OCI-LY1 (cell line): ENCODE results near the gene LGSN.

Experiments
- H2AFZ ChIP-seq: fragments of 200-600 bp; sonication (generic), shearing (Covaris generic); 2 replicates; pipeline ENCODE4 v1.6.0; 2014; ENCODE audit warnings: antibody characterized with exemption, mild to moderate bottlenecking, low read length
- H3F3A ChIP-seq: fragments of 200-600 bp; sonication (generic), shearing (Covaris generic); 2 replicates; pipeline ENCODE4 v1.6.0; 2014; ENCODE audit warnings: mild to moderate bottlenecking, antibody characterized with exemption, low read length, moderate library complexity; ENCODE audit not compliant: insufficient read depth
- H3K27ac ChIP-seq: fragments of 200-600 bp; sonication (generic); 2 replicates; pipeline ENCODE4 v1.5.1; 2014; ENCODE audit warnings: low read length, mixed run types, mild to moderate bottlenecking, low read depth; ENCODE audit not compliant: poor library complexity, severe bottlenecking
- H3K27me3 ChIP-seq: fragments of 200-600 bp; sonication (generic); 2 replicates; pipeline ENCODE4 v1.6.0; 2014; ENCODE audit warnings: antibody characterized with exemption, mild to moderate bottlenecking, low read length, moderate library complexity; ENCODE audit not compliant: insufficient read depth
- H3K36me3 ChIP-seq: fragments of 200-600 bp; sonication (generic); 2 replicates; pipeline ENCODE4 v1.6.1; 2014; ENCODE audit warnings: mild to moderate bottlenecking, antibody characterized with exemption, low read length, moderate library complexity, mixed read lengths; ENCODE audit not compliant: insufficient read depth
- H3K4me1 ChIP-seq: fragments of 200-600 bp; sonication (generic); 2 replicates; pipeline ENCODE4 v1.5.1; 2014; ENCODE audit warnings: mild to moderate bottlenecking, low read length, moderate library complexity; ENCODE audit not compliant: insufficient read depth, severe bottlenecking
- H3K4me2 ChIP-seq: fragments of 200-600 bp; sonication (generic), shearing (Covaris generic); 2 replicates; pipeline ENCODE4 v1.6.1; 2014; ENCODE audit warnings: low read length
- H3K4me3 ChIP-seq: fragments of 200-600 bp; sonication (generic); 2 replicates; pipeline ENCODE4 v1.5.1; 2014; ENCODE audit warnings: low read length, low read depth, mild to moderate bottlenecking, mixed read lengths; ENCODE audit not compliant: poor library complexity, severe bottlenecking
- H3K79me2 ChIP-seq: fragments of 200-600 bp; shearing (Covaris generic); 2 replicates; pipeline ENCODE4 v1.6.1; 2016; ENCODE audit warnings: mixed run types, low read length, mixed read lengths; ENCODE audit not compliant: insufficient read depth
- H3K9ac ChIP-seq: fragments of 200-600 bp; sonication (generic), shearing (Covaris generic); 2 replicates; pipeline ENCODE4 v1.6.1; 2014; ENCODE audit warnings: mild to moderate bottlenecking, low read length, mixed read lengths
- H3K9me2 ChIP-seq: fragments of 200-600 bp; sonication (generic), shearing (Covaris generic); 2 replicates; pipeline ENCODE4 v1.6.1; 2014; ENCODE audit warnings: low read depth, mild to moderate bottlenecking, low read length, mixed read lengths
- H3K9me3 ChIP-seq: fragments of 200-600 bp; shearing (Covaris generic); 2 replicates; pipeline ENCODE4 v1.6.1; 2014; ENCODE audit warnings: low read length, mixed read lengths
- H4K20me1 ChIP-seq: fragments of 200-600 bp; sonication (generic), shearing (Covaris generic); 2 replicates; pipeline ENCODE4 v1.6.0; 2016; ENCODE audit warnings: mild to moderate bottlenecking, low read length; ENCODE audit not compliant: insufficient read depth
- CTCF ChIP-seq: fragments of 200-600 bp; sonication (generic), shearing (Covaris generic); IDR thresholded peaks from 2 replicates; pipeline ENCODE4 v1.5.1; 2017; ENCODE audit warnings: mild to moderate bottlenecking, antibody characterized with exemption, low read length, moderate library complexity, mixed read lengths
- EZH2 ChIP-seq: fragments of 200-600 bp; sonication (generic), shearing (Covaris generic); IDR thresholded peaks from 2 replicates; pipeline ENCODE4 v1.8.0; 2017; ENCODE audit warnings: borderline replicate concordance, mixed run types, mild to moderate bottlenecking, antibody characterized with exemption, low read length, moderate library complexity, mixed read lengths

Gene LGSN

DNA sequence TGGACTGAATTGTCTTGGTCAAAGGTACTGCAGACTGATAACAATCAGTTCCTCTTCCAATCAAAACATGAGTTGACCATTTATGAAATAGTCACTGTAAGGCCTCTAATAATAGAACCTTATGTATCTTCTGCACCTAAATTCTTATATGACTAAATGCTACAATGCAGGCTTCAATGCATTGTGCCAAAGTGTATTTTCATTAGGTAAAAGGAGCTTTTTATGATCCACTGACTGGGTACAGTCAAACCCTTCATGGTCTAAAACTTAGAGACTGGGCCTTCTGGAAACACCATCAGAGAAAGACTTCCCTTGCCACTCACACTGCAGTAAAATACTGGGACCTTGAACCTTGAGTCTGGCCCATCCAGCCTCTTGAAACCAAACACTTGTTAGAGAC, 16.3 kb downstream of the LGSN start:
- no peaks in the 10 kb centered on the region for H3K9me2 ChIP-seq

DNA sequence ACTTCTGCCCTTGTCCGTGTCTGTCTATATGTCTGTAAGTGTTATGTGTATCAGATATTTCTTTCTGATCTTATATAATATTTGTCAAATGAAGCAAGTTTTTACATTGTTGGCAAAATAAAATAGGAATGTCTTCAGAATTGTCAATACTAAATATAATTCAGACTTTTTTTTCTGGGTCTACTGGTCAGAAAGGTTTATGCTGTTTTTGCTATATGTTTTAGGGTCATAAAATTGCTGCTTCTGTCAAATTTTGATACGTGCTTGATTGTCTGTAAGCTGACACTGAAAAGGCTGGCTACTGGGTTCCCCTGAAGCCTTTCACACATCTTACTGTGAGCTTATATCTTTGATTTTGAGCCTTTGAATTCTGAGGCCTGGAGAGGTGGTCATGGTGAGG, 20.1 kb downstream of the LGSN start:
- H3K9me2 ChIP-seq, result no peaks in the 10 kb centered on the region
- no peaks in the 10 kb centered on the region for H3K36me3 ChIP-seq
- H3K4me1 ChIP-seq, result no peaks in the 10 kb centered on the region
- no peak overlapping the region for H2AFZ ChIP-seq
- no peak overlapping the region for H3K4me3 ChIP-seq
- H3K9me3 ChIP-seq, result no peaks in the 10 kb centered on the region
- no peak overlapping the region for H3K9ac ChIP-seq
- H4K20me1 ChIP-seq, result no peaks in the 10 kb centered on the region
- no peaks in the 10 kb centered on the region for H3F3A ChIP-seq
- no peaks in the 10 kb centered on the region for H3K79me2 ChIP-seq
- H3K4me2 ChIP-seq, result no peak overlapping the region
- no peaks in the 10 kb centered on the region for H3K27me3 ChIP-seq
- TF ChIP-seq CTCF, result no peak
- no peak for TF ChIP-seq EZH2
- no peak overlapping the region for H3K27ac ChIP-seq

More for the DNA sequence above, 16.3 kb downstream of the LGSN start:
- Histone ChIP-seq H2AFZ (no peak overlapping the region), H3K4me3 (no peak overlapping the region), H3K4me2 (no peak overlapping the region), H3K27me3 (no peaks in the 10 kb centered on the region), H3K9me3 (no peaks in the 10 kb centered on the region), H3K27ac (no peak overlapping the region), H3F3A (no peaks in the 10 kb centered on the region), H3K4me1 (no peaks in the 10 kb centered on the region), H4K20me1 (no peaks in the 10 kb centered on the region), H3K9ac (no peak overlapping the region), H3K36me3 (no peaks in the 10 kb centered on the region), H3K79me2 (no peaks in the 10 kb centered on the region)
- TF ChIP-seq CTCF (no peak), EZH2 (no peak)

DNA sequence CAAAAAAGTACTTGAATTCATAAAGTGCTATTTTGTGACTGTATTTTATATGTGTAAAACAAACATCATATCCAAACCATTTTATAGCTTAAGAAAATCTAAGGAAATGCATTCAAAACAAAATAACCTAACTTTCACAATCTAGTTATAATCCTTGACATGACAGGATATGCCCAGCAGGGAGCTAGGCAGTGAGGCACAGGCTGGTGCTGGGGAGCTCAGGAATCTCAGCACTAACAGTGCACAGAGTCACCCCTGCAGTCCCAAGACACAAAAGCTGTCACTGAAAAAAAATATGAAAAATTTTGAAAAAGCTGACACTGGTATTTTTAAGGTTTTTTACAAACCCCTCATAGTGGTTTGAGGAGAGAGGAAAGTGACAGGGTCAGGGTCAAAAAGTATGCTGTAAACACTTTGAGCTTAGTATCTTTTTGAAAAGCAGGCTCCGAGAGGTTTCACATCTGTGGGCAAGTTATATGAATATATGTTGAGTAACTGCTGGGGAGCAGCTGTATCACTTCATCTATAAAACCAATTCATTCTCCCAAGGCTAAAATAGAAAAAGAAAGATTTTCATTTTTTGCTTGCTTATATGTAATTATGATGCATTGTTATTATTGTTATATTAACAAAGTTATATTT, 24.1 kb downstream of the LGSN start:
- H2AFZ ChIP-seq, result no peak overlapping the region
- H3F3A ChIP-seq, result no peaks in the 10 kb centered on the region
- no peaks in the 10 kb centered on the region for H3K27me3 ChIP-seq
- H3K9me2 ChIP-seq, result no peaks in the 10 kb centered on the region
- no peaks in the 10 kb centered on the region for H3K36me3 ChIP-seq
- H3K27ac ChIP-seq, result no peak overlapping the region
- no peaks in the 10 kb centered on the region for H3K79me2 ChIP-seq
- H3K4me3 ChIP-seq, result no peak overlapping the region
- H3K4me1 ChIP-seq, result no peaks in the 10 kb centered on the region
- TF ChIP-seq EZH2 (no peak), CTCF (no peak)
- no peak overlapping the region for H3K4me2 ChIP-seq
- H4K20me1 ChIP-seq, result no peaks in the 10 kb centered on the region
- H3K9ac ChIP-seq, result no peak overlapping the region
- no peaks in the 10 kb centered on the region for H3K9me3 ChIP-seq
